KMS-11 (cell line): ENCODE data around the gene LINGO3.

Source experiments
- H2AFZ ChIP-seq: fragments of 200-600 bp; sonication (generic); 2 replicates; pipeline ENCODE4 v1.6.1; 2016; ENCODE audit warnings: antibody characterized with exemption, mixed run types, low read depth
- H3K27ac ChIP-seq: fragments of 200-600 bp; sonication (generic); 2 replicates; pipeline ENCODE4 v1.6.1; 2016; ENCODE audit warnings: mild to moderate bottlenecking, mixed run types
- H3K27me3 ChIP-seq: fragments of 200-600 bp; sonication (generic); 2 replicates; pipeline ENCODE4 v1.6.1; 2017; ENCODE audit warnings: mild to moderate bottlenecking, low read depth, mixed run types, moderate library complexity; ENCODE audit not compliant: insufficient read depth
- H3K36me3 ChIP-seq: fragments of 200-600 bp; sonication (generic); 2 replicates; pipeline ENCODE4 v1.6.1; 2017; ENCODE audit warnings: mild to moderate bottlenecking, mixed run types; ENCODE audit not compliant: insufficient read depth
- H3K4me1 ChIP-seq: fragments of 200-600 bp; sonication (generic); 2 replicates; pipeline ENCODE4 v1.6.1; 2016; ENCODE audit warnings: mild to moderate bottlenecking, low read depth, mixed run types; ENCODE audit not compliant: poor library complexity, severe bottlenecking
- H3K4me2 ChIP-seq: fragments of 200-600 bp; sonication (generic); 2 replicates; pipeline ENCODE4 v1.7.0; 2016; ENCODE audit warnings: mild to moderate bottlenecking, mixed run types
- H3K4me3 ChIP-seq: fragments of 200-600 bp; sonication (generic); IDR thresholded peaks from 2 replicates; pipeline ENCODE4 v1.6.1; 2017; ENCODE audit warnings: low read depth, low read length, mixed read lengths; ENCODE audit not compliant: insufficient read depth
- H3K79me2 ChIP-seq: fragments of 200-600 bp; sonication (generic); 2 replicates; pipeline ENCODE4 v1.6.1; 2016; ENCODE audit warnings: low read depth, mixed run types; ENCODE audit not compliant: insufficient read depth
- H3K9ac ChIP-seq: fragments of 200-600 bp; sonication (generic); 2 replicates; pipeline ENCODE4 v1.6.1; 2016; ENCODE audit warnings: mild to moderate bottlenecking, mixed run types
- H4K20me1 ChIP-seq: fragments of 200-600 bp; sonication (generic); 2 replicates; pipeline ENCODE4 v1.6.1; 2016; ENCODE audit warnings: mild to moderate bottlenecking, mixed run types; ENCODE audit not compliant: insufficient read depth
- TF ChIP-seq, protein P1 (sequence below): fragments of 200-600 bp; sonication (generic); conservative IDR thresholded peaks from 2 replicates; pipeline ENCODE4 v1.6.1; 2017; ENCODE audit warnings: low read depth, mild to moderate bottlenecking, antibody characterized with exemption, low read length, moderate library complexity, mixed read lengths

The LINGO3 gene

GRCh38 chr19:2337329-2337707 is 29.4 kb upstream of the LINGO3 start:
- Histone ChIP-seq H3K27me3 (no peaks in the 10 kb centered on the region), H3K36me3 (no peaks in the 10 kb centered on the region), H4K20me1 (no peaks in the 10 kb centered on the region), H3K79me2 (peaks cover 3% of the 10 kb centered on the region; the same call in 1 of the 2 replicates), H3K4me1 (no peaks in the 10 kb centered on the region), H3K4me3 (no peak overlapping the region), H3K9ac (no peak overlapping the region), H2AFZ (no peak overlapping the region), H3K4me2 (no peak overlapping the region), H3K27ac (no peak overlapping the region)
- TF ChIP-seq, protein P1, sequence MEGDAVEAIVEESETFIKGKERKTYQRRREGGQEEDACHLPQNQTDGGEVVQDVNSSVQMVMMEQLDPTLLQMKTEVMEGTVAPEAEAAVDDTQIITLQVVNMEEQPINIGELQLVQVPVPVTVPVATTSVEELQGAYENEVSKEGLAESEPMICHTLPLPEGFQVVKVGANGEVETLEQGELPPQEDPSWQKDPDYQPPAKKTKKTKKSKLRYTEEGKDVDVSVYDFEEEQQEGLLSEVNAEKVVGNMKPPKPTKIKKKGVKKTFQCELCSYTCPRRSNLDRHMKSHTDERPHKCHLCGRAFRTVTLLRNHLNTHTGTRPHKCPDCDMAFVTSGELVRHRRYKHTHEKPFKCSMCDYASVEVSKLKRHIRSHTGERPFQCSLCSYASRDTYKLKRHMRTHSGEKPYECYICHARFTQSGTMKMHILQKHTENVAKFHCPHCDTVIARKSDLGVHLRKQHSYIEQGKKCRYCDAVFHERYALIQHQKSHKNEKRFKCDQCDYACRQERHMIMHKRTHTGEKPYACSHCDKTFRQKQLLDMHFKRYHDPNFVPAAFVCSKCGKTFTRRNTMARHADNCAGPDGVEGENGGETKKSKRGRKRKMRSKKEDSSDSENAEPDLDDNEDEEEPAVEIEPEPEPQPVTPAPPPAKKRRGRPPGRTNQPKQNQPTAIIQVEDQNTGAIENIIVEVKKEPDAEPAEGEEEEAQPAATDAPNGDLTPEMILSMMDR, result no peak

DNA sequence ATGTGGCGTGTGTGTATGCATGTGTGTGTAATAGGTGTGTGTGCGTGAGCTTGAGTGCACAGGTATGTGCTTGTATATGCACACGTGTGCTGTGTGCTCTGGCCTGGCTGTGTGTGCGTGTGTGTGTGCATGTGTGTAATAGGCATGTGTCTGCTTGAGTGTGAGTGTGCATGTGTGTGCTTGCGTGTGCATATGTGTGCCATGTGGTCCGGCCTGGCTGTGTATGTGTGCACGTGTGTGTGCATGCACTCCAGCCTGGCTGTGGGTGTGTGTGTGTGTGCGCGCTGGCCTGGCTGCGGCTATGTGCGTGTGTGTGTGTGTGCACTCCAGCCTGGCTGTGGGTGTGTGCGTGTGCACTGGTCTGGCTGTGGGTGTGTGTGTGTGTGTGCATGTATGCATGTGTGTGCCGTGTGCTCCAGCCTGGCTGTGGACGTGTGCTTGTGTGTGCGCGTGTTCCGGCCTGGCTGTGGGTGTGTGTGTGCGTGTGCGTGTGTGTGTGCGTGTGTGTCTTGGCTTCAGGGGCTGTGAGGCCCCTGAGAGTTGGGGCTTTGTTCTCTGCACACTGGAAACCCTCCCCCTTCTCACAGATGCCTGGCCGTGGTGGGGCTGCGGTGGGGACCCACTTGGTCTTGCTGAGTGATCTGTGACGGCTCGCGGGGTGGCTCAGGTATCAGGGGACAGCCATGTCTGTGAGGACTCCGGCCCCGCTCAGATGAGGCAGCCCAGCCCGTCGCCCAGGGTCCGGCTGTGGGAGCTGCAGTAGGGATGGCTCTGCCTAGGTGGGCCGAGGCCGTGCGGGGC is 28.8 kb upstream of the LINGO3 start:
- Histone ChIP-seq H3K9ac (no peak overlapping the region), H4K20me1 (no peaks in the 10 kb centered on the region), H3K4me2 (no peak overlapping the region), H3K4me3 (no peak overlapping the region), H3K79me2 (peaks cover 9% of the 10 kb centered on the region; the same call in 1 of the 2 replicates), H3K27ac (no peak overlapping the region), H3K27me3 (no peaks in the 10 kb centered on the region), H3K4me1 (no peaks in the 10 kb centered on the region), H3K36me3 (no peaks in the 10 kb centered on the region), H2AFZ (no peak overlapping the region)
- TF ChIP-seq, protein P1, result no peak

- Histone ChIP-seq H3K79me2 (peaks cover 14% of the 10 kb centered on the region; the same call in 1 of the 2 replicates), H3K9ac (no peak overlapping the region), H3K27ac (no peak overlapping the region), H3K4me2 (no peak overlapping the region), H3K4me3 (no peak overlapping the region), H3K27me3 (no peaks in the 10 kb centered on the region), H2AFZ (no peak overlapping the region), H4K20me1 (no peaks in the 10 kb centered on the region), H3K36me3 (no peaks in the 10 kb centered on the region), H3K4me1 (no peaks in the 10 kb centered on the region)
- TF ChIP-seq, protein P1, result no peak
These were observed 27.9 kb upstream of the LINGO3 start for GRCh38 chr19:2335848-2336247.

DNA sequence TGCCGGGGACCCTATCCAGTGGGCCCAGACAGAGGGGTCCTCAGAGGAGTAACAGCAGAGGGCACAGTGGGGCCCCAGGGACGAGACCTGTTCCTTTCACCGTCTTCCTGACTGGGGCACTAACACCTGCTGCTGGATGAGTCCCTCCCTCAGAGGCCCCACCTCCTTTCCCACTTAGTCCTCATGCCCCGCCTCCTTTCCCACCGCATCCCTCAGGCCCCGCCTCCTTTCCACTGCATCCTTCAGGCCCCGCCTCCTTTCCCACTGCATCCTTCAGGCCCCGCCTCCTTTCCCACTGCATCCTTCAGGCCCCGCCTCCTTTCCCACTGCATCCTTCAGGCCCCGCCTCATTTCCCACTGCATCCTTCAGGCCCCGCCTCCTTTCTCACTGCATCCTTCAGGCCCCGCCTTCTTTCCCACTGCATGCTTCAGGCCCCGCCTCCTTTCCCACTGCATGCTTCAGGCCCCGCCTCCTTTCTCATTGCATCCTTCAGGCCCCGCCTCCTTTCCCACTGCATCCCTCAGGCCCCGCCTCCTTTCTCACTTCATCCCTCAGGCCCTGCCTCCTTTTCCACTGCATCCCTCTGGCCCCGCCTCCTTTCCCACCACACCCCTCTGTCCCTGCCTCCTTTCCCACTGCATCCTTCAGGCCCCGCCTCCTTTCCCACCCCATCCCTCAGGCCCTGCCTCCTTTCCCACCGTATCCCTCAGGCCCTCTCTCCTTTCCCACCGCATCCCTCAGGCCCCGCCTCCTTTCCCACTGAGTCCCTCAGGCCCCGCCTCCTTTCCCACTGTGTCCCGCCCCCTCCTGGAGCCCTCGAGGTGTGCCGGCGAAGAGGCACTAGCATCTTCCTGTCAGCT is 27.3 kb upstream of the LINGO3 start:
- TF ChIP-seq, protein P1, result no peak
- Histone ChIP-seq H2AFZ (no peak overlapping the region), H3K27ac (no peak overlapping the region), H3K36me3 (no peaks in the 10 kb centered on the region), H3K27me3 (no peaks in the 10 kb centered on the region), H4K20me1 (no peaks in the 10 kb centered on the region), H3K4me3 (no peak overlapping the region), H3K4me1 (no peaks in the 10 kb centered on the region), H3K9ac (no peak overlapping the region), H3K79me2 (peaks cover 18% of the 10 kb centered on the region), H3K4me2 (no peak overlapping the region)
